CD8-positive, alpha-beta memory T cell (primary cell): ENCODE measurements around the gene TMEM132E. TPM values are rescaled to one million over a fixed set of nuclear protein-coding genes. Genes with fewer than 3 reads are reported as not detected.
A peak's percentile ranks its signal among the peaks of the same experiment; 100 is the strongest.

Source experiments
- CTCF ChIA-PET: fragments of 350-600 bp; sonication (Branson Sonifier 250); formaldehyde crosslinking; loops from one replicate; lab custom pipeline; 2021; ENCODE audit warnings: antibody characterized with exemption; lab: Charles Lee
- POLR2A ChIA-PET: fragments of 350-600 bp; sonication (Branson Sonifier 250); formaldehyde crosslinking; loops from one replicate; lab custom pipeline; 2021; ENCODE audit warnings: antibody characterized with exemption; lab: Charles Lee
- DNase-seq, 5 donors: peaks; one replicate each; pipeline versions ENCODE4 v3.0.0 to v3.0.0-alpha.2; 2020 to 2022; ENCODE audit warnings: mixed read lengths in 1 of 5
- H3K27ac ChIP-seq: one replicate; pipeline ENCODE4 v1.7.0; 2013; ENCODE audit warnings: low read depth, mild to moderate bottlenecking, low read length, moderate library complexity
- H3K27me3 ChIP-seq: 2 replicates; pipeline ENCODE4 v1.7.0; 2013; ENCODE audit warnings: low read length, mild to moderate bottlenecking; ENCODE audit not compliant: insufficient read depth, poor library complexity, severe bottlenecking
- H3K36me3 ChIP-seq: 2 replicates; pipeline ENCODE4 v1.7.0; 2013; ENCODE audit warnings: mild to moderate bottlenecking, low read length, moderate library complexity; ENCODE audit not compliant: insufficient read depth
- H3K4me1 ChIP-seq: 2 replicates; pipeline ENCODE4 v1.7.0; 2013; ENCODE audit warnings: mild to moderate bottlenecking, low read length, moderate library complexity; ENCODE audit not compliant: insufficient read depth
- H3K4me3 ChIP-seq: 2 replicates; pipeline ENCODE4 v1.7.0; 2013; ENCODE audit warnings: mild to moderate bottlenecking, low read length
- H3K9me3 ChIP-seq: 2 replicates; pipeline ENCODE4 v1.7.0; 2013; ENCODE audit warnings: mild to moderate bottlenecking, low read length
- H3K27ac Mint-ChIP-seq, 8 donors: one replicate each; pipeline ENCODE4 v1.8.0; 2020 to 2021; ENCODE audit warnings: mixed read lengths in 8 of 8, mild to moderate bottlenecking in 6 of 8, inconsistent platforms in 3 of 8, moderate library complexity in 3 of 8
- H3K27me3 Mint-ChIP-seq, 2 donors: one replicate each; pipeline ENCODE4 v1.8.0; 2020 to 2021; ENCODE audit warnings: mixed read lengths in 2 of 2, mild to moderate bottlenecking in 1 of 2, moderate library complexity in 1 of 2
- H3K36me3 Mint-ChIP-seq, 3 donors: one replicate each; pipeline ENCODE4 v1.8.0; 2020 to 2021; ENCODE audit warnings: mixed read lengths in 3 of 3, inconsistent platforms in 1 of 3, mild to moderate bottlenecking in 1 of 3
- H3K4me1 Mint-ChIP-seq, 3 donors: one replicate each; pipeline ENCODE4 v1.8.0; 2020 to 2021; ENCODE audit warnings: mixed read lengths in 3 of 3, inconsistent platforms in 1 of 3, mild to moderate bottlenecking in 1 of 3
- H3K4me3 Mint-ChIP-seq, 7 donors: one replicate each; pipeline ENCODE4 v1.8.0; 2020 to 2021; ENCODE audit warnings: mixed read lengths in 7 of 7, mild to moderate bottlenecking in 6 of 7, moderate library complexity in 4 of 7, inconsistent platforms in 2 of 7
- H3K9me3 Mint-ChIP-seq, 5 donors: one replicate each; pipeline ENCODE4 v1.8.0; 2020 to 2022; ENCODE audit warnings: mixed read lengths in 5 of 5, mild to moderate bottlenecking in 3 of 5, moderate library complexity in 2 of 5, inconsistent platforms in 1 of 5
- polyA plus RNA-seq: library from polyadenylated mRNA; unstranded; fragments of 300-500 nt; fragmentation: Illumina TruSeq; gene quantifications from one replicate; pipeline ENCODE4 v1.2.3, GENCODE V29; 2021
- total RNA-seq, 2 experiments: library from RNA; stranded (reverse); gene quantifications; one replicate each; pipeline ENCODE4 v1.2.3, GENCODE V29; 2021

Gene TMEM132E
- total and polyA plus RNA-seq, 3 experiments from 2014 or later = 0.24 TPM; not detected in 2

GRCh38 chr17:34634551-34635160, 55.3 kb downstream of the TMEM132E start:
- Mint-ChIP-seq H3K27ac (no peak overlapping the region), H3K4me3 (peak overlapping the region in 1 of 7 donors; percentile 78), H3K27me3 (peaks cover 19 to 49% of the 10 kb centered on the region in 2 donors), H3K36me3 (no peaks in the 10 kb centered on the region), H3K9me3 (no peaks in the 10 kb centered on the region), H3K4me1 (peaks cover 0 to 16% (median 4%) of the 10 kb centered on the region in 3 donors)
- Histone ChIP-seq H3K27me3 (no peaks in the 10 kb centered on the region), H3K9me3 (no peaks in the 10 kb centered on the region), H3K4me1 (peaks cover 9% of the 10 kb centered on the region), H3K36me3 (no peaks in the 10 kb centered on the region), H3K27ac (no peak overlapping the region), H3K4me3 (no peak overlapping the region)
- DNase-seq = no peak
- POLR2A ChIA-PET = no interaction called here
- CTCF ChIA-PET = interaction anchor here (1.8 kb wide), 1 partner anchor 485 kb away, joined by 3 read pairs; the partner anchor contains the start of gene RAD51D

GRCh38 chr17:34635876-34636275, 56.5 kb downstream of the TMEM132E start:
- Mint-ChIP-seq H3K27me3 (peaks cover 17 to 47% of the 10 kb centered on the region in 2 donors), H3K9me3 (no peaks in the 10 kb centered on the region), H3K4me1 (peaks cover 0 to 16% (median 4%) of the 10 kb centered on the region in 3 donors), H3K27ac (no peak overlapping the region), H3K4me3 (peak overlapping the region in 1 of 7 donors; percentile 77), H3K36me3 (no peaks in the 10 kb centered on the region)
- DNase-seq = peak in 1 of 5 donors; percentile 13
- no peaks in the 10 kb centered on the region for H3K36me3 ChIP-seq
- ChIA-PET POLR2A (no interaction called here), CTCF (no interaction called here)
- no peak overlapping the region for H3K4me3 ChIP-seq
- no peaks in the 10 kb centered on the region for H3K27me3 ChIP-seq
- no peaks in the 10 kb centered on the region for H3K9me3 ChIP-seq
- H3K27ac ChIP-seq = no peak overlapping the region
- peaks cover 9% of the 10 kb centered on the region for H3K4me1 ChIP-seq

GRCh38 chr17:34637041-34637547, 57.7 kb downstream of the TMEM132E start:
- H3K27me3 Mint-ChIP-seq = peaks cover 13 to 46% of the 10 kb centered on the region in 2 donors
- H3K36me3 Mint-ChIP-seq = no peaks in the 10 kb centered on the region
- H3K9me3 Mint-ChIP-seq = peaks cover 0 to 2% (median 0%) of the 10 kb centered on the region in 5 donors
- H3K4me1 Mint-ChIP-seq = peaks cover 0 to 16% (median 4%) of the 10 kb centered on the region in 3 donors
- Histone ChIP-seq H3K4me1 (peaks cover 9% of the 10 kb centered on the region), H3K27me3 (no peaks in the 10 kb centered on the region), H3K27ac (no peak overlapping the region), H3K36me3 (no peaks in the 10 kb centered on the region), H3K9me3 (no peaks in the 10 kb centered on the region), H3K4me3 (peak overlapping the region; percentile 69)
- peak overlapping the region; percentile 68 to 93 (median 85) for H3K4me3 Mint-ChIP-seq
- DNase-seq = no peak
- no peak overlapping the region for H3K27ac Mint-ChIP-seq
- ChIA-PET CTCF (interaction anchor here (0.7 to 3.1 kb wide), 8 partner anchors 9 to 437 kb away, joined by 3 to 21 read pairs (median 4); no protein-coding TSS in a partner anchor), POLR2A (interaction anchor here (0.6 kb wide), 1 partner anchor 471 kb away, joined by 20 read pairs; no protein-coding TSS in a partner anchor)

- Mint-ChIP-seq H3K4me3 (peak overlapping the region; percentile 77 to 93 (median 86)), H3K4me1 (peaks cover 0 to 16% (median 4%) of the 10 kb centered on the region in 3 donors), H3K27ac (peak overlapping the region in 3 of 8 donors; percentile 35 to 68 (median 45)), H3K36me3 (no peaks in the 10 kb centered on the region), H3K9me3 (peaks cover 0 to 2% (median 0%) of the 10 kb centered on the region in 5 donors), H3K27me3 (peaks cover 11 to 44% of the 10 kb centered on the region in 2 donors)
- Histone ChIP-seq H3K4me1 (peaks cover 9% of the 10 kb centered on the region), H3K9me3 (no peaks in the 10 kb centered on the region), H3K4me3 (peak overlapping the region; percentile 69), H3K36me3 (no peaks in the 10 kb centered on the region), H3K27me3 (no peaks in the 10 kb centered on the region), H3K27ac (no peak overlapping the region)
- DNase-seq = peak; percentile 63 to 84 (median 71)
- CTCF ChIA-PET = interaction anchor here (0.6 to 3.1 kb wide), 21 partner anchors 9 to 482 kb away, joined by 3 to 21 read pairs (median 4); partner anchors contain the start of gene RAD51D
- POLR2A ChIA-PET = interaction anchor here (0.6 kb wide), 2 partner anchors 470 to 473 kb away, joined by 4 to 20 read pairs; no protein-coding TSS in a partner anchor
These were observed 58.5 kb downstream of the TMEM132E start for GRCh38 chr17:34637548-34638525.

- peak in 1 of 5 donors; percentile 5 for DNase-seq
- Histone ChIP-seq H3K9me3 (no peaks in the 10 kb centered on the region), H3K27ac (no peak overlapping the region), H3K4me3 (no peak overlapping the region), H3K4me1 (peaks cover 9% of the 10 kb centered on the region), H3K27me3 (no peaks in the 10 kb centered on the region), H3K36me3 (no peaks in the 10 kb centered on the region)
- peak overlapping the region; percentile 77 to 93 (median 86) for H3K4me3 Mint-ChIP-seq
- H3K27me3 Mint-ChIP-seq = peaks cover 17 to 44% of the 10 kb centered on the region in 2 donors
- CTCF ChIA-PET = interaction anchor here (0.6 to 3.1 kb wide), 14 partner anchors 9 to 481 kb away, joined by 3 to 21 read pairs (median 4); partner anchors contain the start of gene RAD51D
- H3K36me3 Mint-ChIP-seq = no peaks in the 10 kb centered on the region
- peaks cover 0 to 2% (median 0%) of the 10 kb centered on the region in 5 donors for H3K9me3 Mint-ChIP-seq
- H3K4me1 Mint-ChIP-seq = peaks cover 0 to 16% (median 4%) of the 10 kb centered on the region in 3 donors
- POLR2A ChIA-PET = interaction anchor here (0.6 kb wide), 1 partner anchor 472 kb away, joined by 4 read pairs; no protein-coding TSS in a partner anchor
- peak overlapping the region in 1 of 8 donors; percentile 62 for H3K27ac Mint-ChIP-seq
These were observed 59.3 kb downstream of the TMEM132E start for GRCh38 chr17:34638526-34639260.

GRCh38 chr17:34639706-34640425, 60.5 kb downstream of the TMEM132E start:
- POLR2A ChIA-PET = no interaction called here

More at GRCh38 chr17:34639706-34640425, 60.5 kb downstream of the TMEM132E start:
- DNase-seq = no peak
- H3K36me3 Mint-ChIP-seq = peaks cover 0 to 2% (median 0%) of the 10 kb centered on the region in 3 donors
- Histone ChIP-seq H3K4me1 (peaks cover 9% of the 10 kb centered on the region), H3K36me3 (no peaks in the 10 kb centered on the region), H3K27me3 (no peaks in the 10 kb centered on the region), H3K9me3 (no peaks in the 10 kb centered on the region), H3K4me3 (no peak overlapping the region), H3K27ac (no peak overlapping the region)
- peak overlapping the region in 1 of 7 donors; percentile 56 for H3K4me3 Mint-ChIP-seq
- peaks cover 15 to 43% of the 10 kb centered on the region in 2 donors for H3K27me3 Mint-ChIP-seq
- peaks cover 0 to 16% (median 4%) of the 10 kb centered on the region in 3 donors for H3K4me1 Mint-ChIP-seq
- CTCF ChIA-PET = interaction anchor here (0.9 to 3.1 kb wide), 3 partner anchors 12 to 342 kb away, joined by 3 to 21 read pairs (median 3); no protein-coding TSS in a partner anchor
- peak overlapping the region in 1 of 8 donors; percentile 66 for H3K27ac Mint-ChIP-seq
- H3K9me3 Mint-ChIP-seq = peaks cover 0 to 2% (median 0%) of the 10 kb centered on the region in 5 donors
